Adrenal gland (tissue), 12 donors: ENCODE measurements around the gene LARGE1. TPM values are rescaled to one million over a fixed set of nuclear protein-coding genes. Genes with fewer than 3 reads are reported as not detected.

Experiments
- DNase-seq, 7 donors: peaks; one replicate each; pipeline ENCODE4 v3.0.0-alpha.2; 2019 to 2020
- H3K27ac ChIP-seq, 5 donors: fragments of 200-600 bp; sonication (generic) in 4 of 5; 1 replicate in 3 of 5; 2 replicates in 2 of 5; pipeline versions ENCODE4 v1.5.1 to v1.8.0; 2016 to 2020; ENCODE audit warnings: mild to moderate bottlenecking in 1 of 5
- H3K27me3 ChIP-seq: fragments of 200-600 bp; 2 replicates; pipeline ENCODE4 v1.8.0; 2021
- H3K36me3 ChIP-seq, 2 donors: fragments of 200-600 bp; replicated peaks in 1 of 2; 1 replicate in 1 of 2; 2 replicates in 1 of 2; pipeline versions ENCODE4 v1.5.1 to v1.8.0; 2018 to 2022
- H3K4me1 ChIP-seq, 2 donors: fragments of 200-600 bp; replicated peaks in 1 of 2; 1 replicate in 1 of 2; 2 replicates in 1 of 2; pipeline versions ENCODE4 v1.5.1 to v1.8.0; 2018 to 2021
- H3K4me3 ChIP-seq, 4 donors: fragments of 200-600 bp; sonication (generic) in 3 of 4; one replicate each; pipeline ENCODE4 v1.5.1; 2016 to 2018
- H3K9me3 ChIP-seq, 3 donors: fragments of 200-600 bp; sonication (generic) in 1 of 3; replicated peaks in 1 of 3; 1 replicate in 2 of 3; 2 replicates in 1 of 3; pipeline versions ENCODE4 v1.5.1 to v1.8.0; 2016 to 2021
- CTCF ChIP-seq, 6 experiments: fragments of 450-650 bp in 4 of 6; fragments of 200-600 bp in 2 of 6; sonication (generic) in 1 of 6; IDR thresholded peaks; 1 replicate in 5 of 6; 2 replicates in 1 of 6; pipeline versions ENCODE4 v1.5.1 to v1.8.0; 2016 to 2021; ENCODE audit warnings: antibody characterized with exemption in 6 of 6, mild to moderate bottlenecking in 2 of 6, moderate library complexity in 1 of 6
- POLR2A ChIP-seq, 2 donors: fragments of 450-650 bp; IDR thresholded peaks; one replicate each; pipeline ENCODE4 v1.6.1; 2017; ENCODE audit warnings: antibody characterized with exemption in 2 of 2, mild to moderate bottlenecking in 2 of 2, moderate library complexity in 1 of 2
- WGBS, 4 donors: extraction: QIAGEN DNeasy Blood & Tissue Kit in 2 of 4; methylation state at CpG; one replicate each; pipeline versions ENCODE4 v1.1.5 to v1.1.7; 2013 to 2017; 5-methylcytosine and 5-hydroxymethylcytosine counted together
- intact Hi-C, 2 donors: fragments of 100-400 bp; cut with DNase I; formaldehyde crosslinking; loops; one replicate each; pipeline versions ENCODE4 v1.14.1 to v1.15.0; 2022 to 2023
- polyA plus RNA-seq, 3 donors: library from polyadenylated mRNA; stranded (reverse); fragments of 200-250 nt in 2 of 3; fragments of 350-450 nt in 1 of 3; fragmentation: Illumina TruSeq in 1 of 3; extraction: RNeasy Lipid Tissue Mini Kit (QIAGEN cat#74804) in 1 of 3; gene quantifications; one replicate each; pipeline ENCODE4 v1.2.3, GENCODE V29; 2013 to 2014
- total RNA-seq, 9 donors: library from RNA; depleted of rRNA in 4 of 9; stranded (reverse); fragments of >200 nt in 4 of 9; fragments of 120-200 nt in 1 of 9; fragmentation: NEBNext Ultra II Directional in 1 of 9; extraction: Animal tissue kit (Norgen Biotek cat#: 25700) in 1 of 9; gene quantifications; one replicate each; pipeline versions ENCODE4 v1.1.0 to v1.2.4, GENCODE V29; 2013 to 2023
- donor health status: healthy with polysubstance abuse.
- donor health status: Bipolar disorder and iron deficiency.
- donor health status: DM: yes; HTN: yes; CAD: no.
- donor health status: DM: no; HTN: no; CAD: no.
- donor health status: DM: no; HTN: no; CAD: no.
- donor health status: DM: yes; HTN: yes; CAD: no.

The LARGE1 gene
- total and polyA plus RNA-seq, 12 donors, result 3.4 to 67.6 (median 30.6) TPM

GRCh38 chr22:33513388-33514338 is 406.6 kb downstream of the LARGE1 start:
- no peaks in the 10 kb centered on the region for H3K27me3 ChIP-seq
- H3K4me3 ChIP-seq, result no peak overlapping the region
- no peaks in the 10 kb centered on the region for H3K9me3 ChIP-seq
- WGBS, 4 donors, result 70 to 76% (median 75%) methylated on average over 7 of the region's 7 CpGs
- H3K27ac ChIP-seq, result no peak overlapping the region
- H3K36me3 ChIP-seq, result no peaks in the 10 kb centered on the region
- H3K4me1 ChIP-seq, result no peaks in the 10 kb centered on the region
- TF ChIP-seq POLR2A (IDR thresholded peaks at IDR 0.05), result no peak
- no peak for TF ChIP-seq CTCF (IDR thresholded peaks at IDR 0.05)
- intact Hi-C loops, result loop anchor here in 1 of 2 donors (10.0 kb wide), 2 partner anchors 209 to 601 kb away; no protein-coding TSS in a partner anchor
- DNase-seq, result no peak

- TF ChIP-seq CTCF (IDR thresholded peaks at IDR 0.05) (no peak), POLR2A (IDR thresholded peaks at IDR 0.05) (no peak)
- no peak overlapping the region for H3K4me3 ChIP-seq
- no peak for DNase-seq
- H3K36me3 ChIP-seq, result no peaks in the 10 kb centered on the region
- H3K27me3 ChIP-seq, result no peaks in the 10 kb centered on the region
- no peak overlapping the region for H3K27ac ChIP-seq
- intact Hi-C loops, result loop anchor here in 1 of 2 donors (10.0 kb wide), 2 partner anchors 208 to 602 kb away; no protein-coding TSS in a partner anchor
- H3K9me3 ChIP-seq, result no peaks in the 10 kb centered on the region
- WGBS, 4 donors, result 53 to 67% (median 60%) methylated on average over 3 of the region's 3 CpGs
- no peaks in the 10 kb centered on the region for H3K4me1 ChIP-seq
Observed at GRCh38 chr22:33512908-33513307, 407.4 kb downstream of the LARGE1 start.

- Histone ChIP-seq H3K27me3 (no peaks in the 10 kb centered on the region), H3K4me1 (no peaks in the 10 kb centered on the region), H3K36me3 (no peaks in the 10 kb centered on the region), H3K4me3 (no peak overlapping the region), H3K9me3 (no peaks in the 10 kb centered on the region), H3K27ac (no peak overlapping the region)
- intact Hi-C loops, result loop anchor here in 1 of 2 donors (10.0 kb wide), 2 partner anchors 206 to 604 kb away; no protein-coding TSS in a partner anchor
- 91 to 97% (median 96%) methylated on average over 6 of the region's 6 CpGs for WGBS, 4 donors
- TF ChIP-seq POLR2A (IDR thresholded peaks at IDR 0.05) (no peak), CTCF (IDR thresholded peaks at IDR 0.05) (no peak)
- DNase-seq, result no peak
Observed at GRCh38 chr22:33510429-33510904, 409.8 kb downstream of the LARGE1 start.

- H3K9me3 ChIP-seq, result no peaks in the 10 kb centered on the region
- H3K4me1 ChIP-seq, result no peaks in the 10 kb centered on the region
- no peaks in the 10 kb centered on the region for H3K36me3 ChIP-seq
- TF ChIP-seq CTCF (IDR thresholded peaks at IDR 0.05), result no peak
- TF ChIP-seq POLR2A (IDR thresholded peaks at IDR 0.05), result no peak
- no peak for DNase-seq
- no peaks in the 10 kb centered on the region for H3K27me3 ChIP-seq
- no peak overlapping the region for H3K27ac ChIP-seq
- WGBS, 4 donors, result 77 to 92% (median 85%) methylated on average over 7 of the region's 7 CpGs
- intact Hi-C loops, result no loop called here
- no peak overlapping the region for H3K4me3 ChIP-seq
Observed at GRCh38 chr22:33504941-33505625, 415.2 kb downstream of the LARGE1 start.
